Hematopoietic multipotent progenitor cell (in vitro differentiated cells): ENCODE measurements around the gene IRF1. TPM values are rescaled to one million over a fixed set of nuclear protein-coding genes. Genes with fewer than 3 reads are reported as not detected.
"Not testable (repeated sequence)": the region's sequence is repeated elsewhere in the genome, so short reads cannot be mapped to it uniquely, and the experiment has no call there.

ENCODE experiments used
- DNase-seq, 3 donors: peaks; one replicate each; pipeline ENCODE4 v3.0.0-alpha.2; 2011 to 2015; ENCODE audit warnings: low read depth in 2 of 3, low spot score in 2 of 3
- total RNA-seq: library from RNA; depleted of rRNA; stranded (reverse); fragments of >200 nt; gene quantifications from one replicate; pipeline ENCODE4 v1.2.3, GENCODE V29; 2012

Gene IRF1, protein sequence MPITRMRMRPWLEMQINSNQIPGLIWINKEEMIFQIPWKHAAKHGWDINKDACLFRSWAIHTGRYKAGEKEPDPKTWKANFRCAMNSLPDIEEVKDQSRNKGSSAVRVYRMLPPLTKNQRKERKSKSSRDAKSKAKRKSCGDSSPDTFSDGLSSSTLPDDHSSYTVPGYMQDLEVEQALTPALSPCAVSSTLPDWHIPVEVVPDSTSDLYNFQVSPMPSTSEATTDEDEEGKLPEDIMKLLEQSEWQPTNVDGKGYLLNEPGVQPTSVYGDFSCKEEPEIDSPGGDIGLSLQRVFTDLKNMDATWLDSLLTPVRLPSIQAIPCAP
- 181 TPM for total RNA-seq

DNA sequence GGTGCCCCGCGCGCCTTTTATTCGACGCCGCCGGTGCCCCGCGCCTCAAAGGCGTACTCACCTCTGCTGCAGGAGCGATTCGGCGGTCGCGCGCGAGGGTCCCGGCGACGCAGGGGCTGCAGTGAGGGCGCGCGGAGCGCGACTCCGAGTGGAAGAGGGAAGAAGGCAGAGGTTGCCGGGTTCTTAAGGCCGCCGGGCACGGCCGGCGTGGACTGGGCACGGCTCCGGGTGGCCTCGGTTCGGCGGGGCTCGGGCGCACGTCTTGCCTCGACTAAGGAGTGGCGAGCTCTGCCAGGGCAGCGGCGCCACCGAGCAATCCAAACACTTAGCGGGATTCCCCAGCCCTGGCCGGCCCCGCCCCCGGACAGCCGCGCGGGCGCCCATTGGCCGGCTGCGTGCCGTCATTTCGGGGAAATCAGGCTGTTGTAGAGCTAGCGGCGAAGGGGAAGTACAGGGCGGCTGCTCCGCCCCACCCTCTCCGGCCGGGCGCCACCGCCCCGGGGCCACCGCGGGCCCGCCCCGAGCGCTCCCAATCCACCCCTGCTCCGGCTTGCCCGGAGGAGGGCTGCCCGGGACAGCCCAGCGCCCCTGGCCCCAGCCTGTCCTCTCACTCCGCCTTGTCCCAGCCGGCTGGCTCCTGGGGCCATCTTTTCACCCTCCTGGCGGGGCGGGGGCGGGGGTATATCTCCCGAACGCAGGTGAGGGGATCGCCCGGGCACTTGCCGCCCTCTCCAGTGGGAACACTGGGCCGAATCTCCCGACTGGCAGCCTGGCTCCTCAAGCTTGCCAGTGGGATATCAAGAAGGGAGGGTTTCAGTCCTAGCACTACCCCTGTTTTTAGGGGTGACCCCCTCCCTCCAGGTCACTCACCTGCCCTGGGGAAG lies at the start of gene IRF1:
Gene IRF1, minus strand, starts transcription at position 290 of the 884 bp plus-strand sequence. CDS start 1,295 bp downstream, outside the sequence.
- peak; percentile 97 for DNase-seq

DNA sequence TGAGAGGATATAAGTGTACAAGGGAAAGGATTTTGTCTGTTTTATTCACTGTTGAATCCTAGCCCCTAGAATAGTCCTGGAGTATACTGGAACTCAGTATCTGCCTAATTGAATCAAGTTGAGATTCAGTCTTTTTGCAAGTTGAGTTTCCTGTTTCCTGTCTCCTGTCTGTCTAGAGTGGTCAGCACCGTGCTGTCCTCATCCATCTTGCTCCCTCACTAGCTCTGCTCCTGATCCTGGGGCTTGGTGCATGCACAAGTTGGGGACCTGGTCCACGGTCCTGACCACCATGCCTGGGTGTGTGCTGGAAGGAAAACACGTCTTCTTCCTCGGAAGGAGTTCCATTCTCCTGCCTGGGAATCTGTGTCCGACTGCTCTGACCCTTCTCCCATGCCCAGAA lies 49.6 kb upstream of the IRF1 start:
- no peak for DNase-seq

DNA sequence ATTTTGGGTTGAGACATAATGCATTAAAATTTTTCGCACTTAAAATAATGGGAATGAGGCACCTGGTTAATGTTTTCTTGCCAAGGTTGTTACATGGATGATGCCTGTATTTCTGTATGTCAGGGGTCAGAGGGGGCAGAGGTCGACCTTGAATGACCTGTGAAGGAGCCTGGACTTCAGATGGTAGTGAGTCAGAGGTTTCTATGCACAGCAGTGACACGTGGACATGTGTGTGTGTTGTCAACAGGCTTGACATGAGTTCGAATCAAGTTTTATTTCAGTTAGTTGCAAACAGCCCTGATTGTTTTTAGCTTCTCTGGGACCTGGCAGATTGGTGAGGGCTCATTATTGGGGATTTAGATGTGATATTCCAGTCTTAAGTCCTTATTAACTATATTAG lies 49.1 kb upstream of the IRF1 start:
- DNase-seq = no peak

DNA sequence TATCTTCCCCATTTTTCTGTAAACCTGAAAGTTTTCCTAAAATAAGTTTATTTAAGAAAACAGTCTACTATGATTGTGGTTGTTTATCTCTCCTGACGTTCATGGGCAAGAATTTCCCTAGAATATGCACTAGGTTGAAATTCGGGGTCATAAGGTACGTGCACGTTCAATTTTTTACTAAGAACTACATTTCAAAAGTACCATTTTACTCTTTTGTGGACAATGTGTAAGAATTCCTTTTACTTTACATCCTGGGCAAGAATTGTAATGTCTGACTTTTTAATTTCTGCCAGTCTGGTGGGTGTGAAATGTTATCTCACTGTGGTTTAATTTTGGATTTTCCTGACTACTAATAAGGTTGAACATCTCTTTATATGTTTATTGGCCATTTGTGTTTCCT lies 40.4 kb upstream of the IRF1 start:
- no peak for DNase-seq

- DNase-seq = peak in 2 of 3 donors; percentile 84 to 94
These were observed 38.5 kb upstream of the IRF1 start for GRCh38 chr5:132528866-132529634.

- DNase-seq = no peak
These were observed 37.4 kb upstream of the IRF1 start for GRCh38 chr5:132528021-132528420.

DNA sequence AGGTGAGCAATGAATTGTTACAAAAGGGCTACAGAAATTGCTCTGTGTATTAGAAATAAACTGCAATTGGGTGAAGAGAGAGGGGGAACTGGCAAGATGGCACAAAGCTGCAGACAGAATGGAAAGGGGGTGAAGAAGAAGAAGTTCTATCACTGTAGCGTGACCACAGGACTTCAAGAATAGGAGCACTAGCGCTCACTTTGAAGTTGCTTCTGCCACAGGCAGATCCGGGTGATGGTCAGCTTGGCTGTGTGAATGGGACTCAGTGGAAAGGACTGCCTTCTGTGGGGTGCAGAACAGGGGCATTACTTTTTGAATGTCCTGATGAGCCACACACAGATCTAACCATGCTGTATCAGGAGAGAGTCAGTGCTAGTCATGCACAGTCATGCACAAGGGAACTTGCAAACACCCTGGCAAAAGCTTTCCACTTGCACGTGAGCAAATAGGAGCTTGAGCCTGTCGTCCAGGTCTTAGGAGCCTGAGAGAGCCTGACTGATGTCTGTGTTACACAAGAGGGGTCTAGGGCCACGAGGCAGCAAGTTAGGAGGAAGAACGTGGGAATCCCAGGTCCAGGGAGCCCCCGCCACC lies 36.5 kb upstream of the IRF1 start:
- DNase-seq = peak in 1 of 3 donors; percentile 54

DNA sequence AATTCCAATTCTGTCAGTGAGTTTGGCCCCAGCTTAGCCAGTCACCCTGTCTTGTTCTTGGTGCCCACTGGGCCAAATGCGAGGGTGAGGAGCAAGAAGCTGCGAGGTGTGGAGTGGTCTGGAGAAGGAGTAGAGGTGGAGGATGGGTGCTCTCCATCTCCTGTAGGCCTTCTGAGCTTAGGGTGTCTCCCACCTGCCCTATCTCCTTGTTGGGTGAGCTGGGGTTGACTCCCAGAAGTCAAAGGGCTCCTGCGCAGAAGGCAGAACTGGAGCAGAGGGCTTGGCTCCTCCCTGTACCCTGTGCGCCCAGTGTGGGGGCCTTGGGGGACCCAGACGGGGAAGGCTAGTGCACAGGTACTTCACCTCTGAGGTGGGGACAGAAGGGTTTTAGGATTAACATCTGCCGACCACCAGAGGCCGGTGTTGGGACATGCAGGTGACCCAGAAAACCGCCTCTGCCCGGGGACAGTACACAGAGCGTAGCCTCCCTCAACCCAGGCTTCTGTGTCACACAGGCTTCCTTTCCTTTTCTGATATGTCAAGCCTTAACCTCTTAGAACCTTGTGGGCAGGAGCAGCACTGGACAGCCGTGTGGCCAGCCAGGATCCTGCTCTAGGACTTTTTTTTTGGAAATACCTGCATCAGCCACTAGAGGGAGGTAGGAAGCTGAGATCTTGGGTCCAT lies 35.9 kb upstream of the IRF1 start:
- DNase-seq = peak in 2 of 3 donors; percentile 50 to 76

DNA sequence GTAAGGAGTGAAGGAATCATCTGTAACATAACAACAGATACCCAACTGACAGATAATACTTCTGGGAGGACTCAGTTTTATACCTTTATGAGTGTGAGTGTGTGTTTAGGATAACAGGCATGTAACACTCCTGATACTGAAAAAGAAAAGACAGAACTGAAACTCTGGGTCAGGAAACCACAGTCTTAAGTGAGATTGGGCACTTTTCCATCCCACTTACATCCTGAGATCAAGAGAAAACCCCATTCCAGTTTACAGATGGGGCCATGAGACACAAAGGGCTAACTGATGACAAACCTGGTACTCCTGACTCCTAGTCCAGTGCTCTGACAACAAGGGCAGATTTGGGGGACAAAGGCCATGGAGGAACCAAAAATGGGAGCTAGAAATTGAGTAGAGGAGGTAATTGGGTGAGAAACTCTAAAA lies 34.7 kb upstream of the IRF1 start:
- peak in 1 of 3 donors; percentile 30 for DNase-seq

- DNase-seq = not testable (repeated sequence)
These were observed 34.3 kb upstream of the IRF1 start for GRCh38 chr5:132524877-132525276.

DNA sequence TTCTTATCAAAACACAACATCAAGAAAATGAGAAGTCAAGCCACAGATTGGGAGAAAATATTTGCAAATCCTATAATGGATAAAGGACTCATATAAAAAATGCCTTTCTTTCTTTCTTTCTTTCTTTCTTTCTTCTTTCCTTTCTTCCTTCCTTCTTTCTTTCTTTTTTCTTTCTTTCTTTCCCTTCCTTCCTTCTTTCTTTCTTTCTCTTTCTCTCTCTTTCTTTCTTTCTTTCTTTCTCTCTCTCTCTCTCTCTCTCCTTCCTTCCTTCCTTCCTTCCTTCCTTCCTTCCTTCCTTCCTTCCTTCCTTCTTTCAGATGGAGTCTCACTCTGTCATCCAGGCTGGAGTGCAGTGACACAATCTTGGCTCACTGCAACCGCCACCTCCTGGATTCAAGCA lies 31.5 kb upstream of the IRF1 start:
- not testable (repeated sequence) for DNase-seq

GRCh38 chr5:132513618-132514336 lies 23.2 kb upstream of the IRF1 start:
- not testable (repeated sequence) for DNase-seq

DNA sequence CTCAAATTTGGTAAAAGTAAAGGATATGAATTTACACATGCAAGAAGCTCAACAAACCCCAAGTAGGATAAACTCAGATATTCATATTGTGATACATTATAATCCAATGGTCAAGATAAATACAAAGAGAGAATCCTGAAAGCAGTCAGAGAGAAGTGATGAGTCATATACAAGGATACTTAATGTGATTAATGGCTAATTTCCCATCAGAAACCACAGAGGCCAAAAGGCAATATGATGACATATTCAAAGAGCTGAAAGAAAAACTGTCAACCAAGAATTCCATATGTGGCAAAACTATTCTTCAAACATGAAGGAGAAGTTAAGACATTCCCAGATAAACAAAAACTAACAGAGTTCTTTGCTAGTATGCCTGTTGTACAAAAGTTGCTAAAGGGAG lies 19.5 kb upstream of the IRF1 start:
- no peak for DNase-seq

- peak in 1 of 3 donors; percentile 66 for DNase-seq
These were observed 15.6 kb upstream of the IRF1 start for GRCh38 chr5:132506094-132506692.

DNA sequence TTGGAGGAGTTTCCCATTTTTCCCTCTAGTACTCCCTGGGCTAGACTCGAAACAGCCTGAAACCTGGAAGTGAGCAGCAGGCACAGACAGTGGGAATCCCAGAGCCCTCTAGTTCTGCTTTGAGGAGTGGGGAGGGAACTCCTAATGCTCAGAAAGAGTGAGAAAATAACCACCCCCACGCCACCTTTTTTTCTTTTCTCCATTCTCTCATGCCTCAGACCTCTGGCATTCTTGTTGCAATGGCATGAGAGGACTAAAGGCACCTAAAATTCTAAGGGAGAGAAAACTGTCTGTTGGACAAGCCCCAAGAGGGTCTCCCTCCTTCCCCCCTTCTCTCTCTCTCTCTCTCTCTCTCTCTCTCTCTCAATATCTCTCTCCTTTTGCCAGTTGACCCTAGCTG lies 15.1 kb upstream of the IRF1 start:
- DNase-seq = no peak

DNA sequence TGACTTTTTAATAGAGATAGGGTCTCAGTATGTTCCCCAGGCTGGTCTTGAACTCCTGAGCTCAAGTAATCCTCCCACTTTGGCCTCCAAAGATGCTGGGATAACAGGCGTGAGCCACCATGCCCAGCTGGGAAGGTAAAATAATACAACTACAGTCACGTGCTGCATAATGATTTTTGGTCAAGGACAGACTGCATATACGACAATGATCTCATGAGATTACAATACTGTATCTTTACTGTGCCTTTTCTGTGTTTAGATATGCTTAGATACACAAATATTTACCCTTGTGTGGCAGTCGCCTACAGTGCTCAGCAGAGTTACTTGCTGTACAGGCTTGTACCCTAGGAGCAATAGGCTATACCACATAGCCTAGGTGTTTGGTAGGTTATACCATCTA lies 14.2 kb upstream of the IRF1 start:
- DNase-seq = no peak

DNA sequence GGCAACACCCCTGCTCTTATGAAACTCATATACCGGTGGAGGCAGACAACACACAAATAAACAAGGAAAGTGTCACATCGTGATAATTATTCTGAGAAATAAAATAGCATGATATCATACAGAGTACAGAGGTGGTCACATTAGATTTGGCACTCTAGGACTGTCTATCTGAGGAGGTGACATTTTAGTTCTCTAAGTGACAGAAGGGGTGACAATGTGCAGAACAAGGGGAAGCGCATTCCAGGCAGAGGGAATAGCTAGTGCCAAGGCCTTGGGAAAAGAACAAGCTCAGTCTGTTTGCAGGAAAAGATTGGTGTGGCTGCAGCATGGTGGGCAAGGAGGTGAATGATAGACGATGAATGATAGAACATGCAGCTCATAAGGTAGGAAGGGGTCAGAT lies 12.7 kb upstream of the IRF1 start:
- no peak for DNase-seq

GRCh38 chr5:132501961-132502931 lies 11.7 kb upstream of the IRF1 start:
- DNase-seq = no peak
